Trophoblast cell (in vitro differentiated cells and primary cell): ENCODE data around the gene NFIC.
A peak's percentile ranks its signal among the peaks of the same experiment; 100 is the strongest.
"Not testable (repeated sequence)": the region's sequence is repeated elsewhere in the genome, so short reads cannot be mapped to it uniquely, and the experiment has no call there.

Experiments used
- DNase-seq, 2 donors: peaks; one replicate each; pipeline ENCODE4 v3.0.0-alpha.2; 2016
- H2AFZ ChIP-seq: 2 replicates; pipeline ENCODE4 v1.6.1; 2013; ENCODE audit warnings: low read length, moderate library complexity, mild to moderate bottlenecking; ENCODE audit not compliant: insufficient read depth, poor library complexity
- H2AK5ac ChIP-seq: 2 replicates; pipeline ENCODE4 v1.6.1; 2013; ENCODE audit warnings: mild to moderate bottlenecking, low read length
- H2BK120ac ChIP-seq: 2 replicates; pipeline ENCODE4 v1.6.1; 2013; ENCODE audit warnings: low read length, mild to moderate bottlenecking, moderate library complexity; ENCODE audit not compliant: insufficient read depth, poor library complexity
- H2BK12ac ChIP-seq: 2 replicates; pipeline ENCODE4 v1.6.1; 2013; ENCODE audit warnings: mild to moderate bottlenecking, low read length, moderate library complexity
- H2BK5ac ChIP-seq: 2 replicates; pipeline ENCODE4 v1.6.1; 2013; ENCODE audit warnings: low read length, low read depth, moderate library complexity, mild to moderate bottlenecking; ENCODE audit not compliant: poor library complexity
- H3K14ac ChIP-seq: 2 replicates; pipeline ENCODE4 v1.6.1; 2013; ENCODE audit warnings: mild to moderate bottlenecking, low read length
- H3K18ac ChIP-seq: 2 replicates; pipeline ENCODE4 v1.6.1; 2013; ENCODE audit warnings: mild to moderate bottlenecking, low read length
- H3K23ac ChIP-seq: 2 replicates; pipeline ENCODE4 v1.6.1; 2013; ENCODE audit warnings: low read length
- H3K27ac ChIP-seq: 2 replicates; pipeline ENCODE4 v1.5.1; 2013; ENCODE audit warnings: low read depth, mild to moderate bottlenecking, inconsistent platforms, low read length, moderate library complexity
- H3K27me3 ChIP-seq: 2 replicates; pipeline ENCODE4 v1.6.1; 2013; ENCODE audit warnings: inconsistent platforms, mild to moderate bottlenecking, low read length, moderate library complexity; ENCODE audit not compliant: insufficient read depth
- H3K36me3 ChIP-seq, 2 experiments: 1 replicate in 1 of 2; 2 replicates in 1 of 2; pipeline ENCODE4 v1.6.1; 2013; ENCODE audit warnings: low read length in 2 of 2, mild to moderate bottlenecking in 2 of 2, moderate library complexity in 1 of 2; ENCODE audit not compliant: insufficient read depth in 2 of 2, control insufficient read depth in 1 of 2
- H3K4ac ChIP-seq: 2 replicates; pipeline ENCODE4 v1.6.1; 2013; ENCODE audit warnings: low read depth, mild to moderate bottlenecking, low read length, moderate library complexity
- H3K4me1 ChIP-seq, 2 experiments: 1 replicate in 1 of 2; 2 replicates in 1 of 2; pipeline ENCODE4 v1.6.1; 2013; ENCODE audit warnings: low read length in 2 of 2, mild to moderate bottlenecking in 2 of 2, moderate library complexity in 1 of 2; ENCODE audit not compliant: insufficient read depth in 2 of 2, control insufficient read depth in 1 of 2
- H3K4me2 ChIP-seq: 2 replicates; pipeline ENCODE4 v1.6.1; 2013; ENCODE audit warnings: inconsistent platforms, mild to moderate bottlenecking, low read length, moderate library complexity
- H3K4me3 ChIP-seq: 2 replicates; pipeline ENCODE4 v1.5.1; 2013; ENCODE audit warnings: mild to moderate bottlenecking, low read depth, low read length, inconsistent platforms
- H3K79me1 ChIP-seq: one replicate; pipeline ENCODE4 v1.6.1; 2013; ENCODE audit warnings: low read length
- H3K79me2 ChIP-seq: 2 replicates; pipeline ENCODE4 v1.6.1; 2013; ENCODE audit warnings: low read length, mild to moderate bottlenecking; ENCODE audit not compliant: control insufficient read depth, insufficient read depth, poor library complexity
- H3K9ac ChIP-seq: 2 replicates; pipeline ENCODE4 v1.6.1; 2013; ENCODE audit warnings: mild to moderate bottlenecking, low read length
- H3K9me3 ChIP-seq: 2 replicates; pipeline ENCODE4 v1.6.1; 2013; ENCODE audit warnings: low read depth, mild to moderate bottlenecking, control low read depth, inconsistent platforms, low read length; ENCODE audit not compliant: insufficient read depth
- H4K12ac ChIP-seq: 2 replicates; pipeline ENCODE4 v1.6.1; 2013; ENCODE audit warnings: low read depth, mild to moderate bottlenecking, low read length, moderate library complexity
- H4K8ac ChIP-seq: 2 replicates; pipeline ENCODE4 v1.6.1; 2013; ENCODE audit warnings: low read depth, mild to moderate bottlenecking, low read length, moderate library complexity
- H4K91ac ChIP-seq: one replicate; pipeline ENCODE4 v1.6.1; 2013; ENCODE audit warnings: low read depth, mild to moderate bottlenecking, low read length, moderate library complexity
- WGBS: extraction: QIAGEN DNeasy Blood & Tissue Kit; methylation state at CpG from one replicate; pipeline ENCODE4 v1.1.7; 2013; ENCODE audit warnings: missing lambda C conversion rate; ENCODE audit not compliant: insufficient read length, insufficient coverage; ENCODE audit errors: extremely low coverage; 5-methylcytosine and 5-hydroxymethylcytosine counted together

The NFIC gene

DNA sequence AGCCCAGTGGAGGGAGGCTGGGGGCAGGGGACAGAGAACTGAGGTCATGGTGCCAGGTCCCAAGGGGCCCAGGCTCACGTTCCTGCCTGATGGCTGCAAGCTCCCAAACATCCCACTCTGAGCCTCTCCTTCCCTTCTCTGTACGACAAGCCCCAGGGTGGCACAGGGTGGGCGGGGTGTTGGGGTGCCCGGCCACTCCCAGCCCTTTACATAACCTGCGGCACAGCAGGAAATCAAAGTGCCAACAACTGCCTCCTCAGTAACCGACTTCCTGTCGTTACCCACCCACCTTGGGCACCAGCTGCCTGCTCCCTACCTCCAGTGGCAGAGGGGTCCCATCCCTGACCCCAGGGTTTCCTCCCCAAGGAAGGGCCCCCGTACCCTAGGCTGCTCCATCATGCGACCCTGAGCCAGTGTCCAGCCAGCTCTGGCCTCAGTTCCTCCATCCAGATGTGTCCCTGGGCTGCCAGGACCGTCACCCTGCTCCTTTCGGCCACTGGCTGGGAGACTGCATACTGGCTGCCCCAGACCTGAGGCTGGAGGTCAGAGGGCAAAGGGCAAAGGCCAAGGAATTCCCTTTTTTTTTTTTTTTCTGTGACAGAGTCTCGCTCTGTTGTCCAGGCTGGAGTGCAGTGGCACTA lies 27.7 kb upstream of the NFIC start:
- H2AFZ ChIP-seq = no peak overlapping the region
- no peak overlapping the region for H2AK5ac ChIP-seq
- H3K79me1 ChIP-seq = no peaks in the 10 kb centered on the region
- no peak for DNase-seq
- no peak overlapping the region for H4K12ac ChIP-seq
- no CpG with 5 or more reads among the region's 12 CpGs for WGBS
- H3K23ac ChIP-seq = no peak overlapping the region
- no peak overlapping the region for H3K9ac ChIP-seq
- H3K4me3 ChIP-seq = no peak overlapping the region
- no peak overlapping the region for H2BK5ac ChIP-seq
- H3K4me1 ChIP-seq = no peaks in the 10 kb centered on the region
- peaks cover 2% of the 10 kb centered on the region for H3K9me3 ChIP-seq
- no peak overlapping the region for H4K91ac ChIP-seq
- no peak overlapping the region for H3K4ac ChIP-seq
- H3K36me3 ChIP-seq = no peaks in the 10 kb centered on the region
- no peak overlapping the region for H3K18ac ChIP-seq
- no peak overlapping the region for H3K4me2 ChIP-seq
- H2BK12ac ChIP-seq = no peak overlapping the region
- H2BK120ac ChIP-seq = no peak overlapping the region
- no peaks in the 10 kb centered on the region for H3K27me3 ChIP-seq
- H4K8ac ChIP-seq = no peak overlapping the region
- H3K27ac ChIP-seq = no peak overlapping the region
- H3K79me2 ChIP-seq = no peaks in the 10 kb centered on the region
- no peak overlapping the region for H3K14ac ChIP-seq

DNA sequence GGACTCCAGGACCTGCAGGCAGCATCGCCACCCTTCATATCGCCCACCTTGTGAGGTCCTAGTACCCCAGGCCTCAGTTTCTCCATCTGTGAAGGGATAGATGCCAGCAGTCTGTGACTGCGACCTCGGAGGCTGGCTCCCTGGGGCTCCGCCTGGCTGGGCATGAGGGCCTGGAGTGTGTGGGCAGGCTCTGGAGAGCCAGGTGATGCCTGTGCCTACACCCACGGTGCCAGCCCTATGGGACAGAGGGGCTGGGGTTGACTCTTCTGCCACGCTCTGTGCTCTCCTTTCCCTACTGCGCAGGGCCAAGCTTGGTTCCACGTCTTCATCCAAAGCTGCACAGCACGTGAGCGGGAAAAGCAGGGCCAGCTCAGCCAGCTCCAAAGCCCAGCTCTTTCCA lies 26.0 kb upstream of the NFIC start:
- Histone ChIP-seq H3K4me3 (no peak overlapping the region), H2BK120ac (no peak overlapping the region), H3K14ac (no peak overlapping the region), H3K79me1 (no peaks in the 10 kb centered on the region), H3K9ac (no peak overlapping the region), H4K8ac (no peak overlapping the region), H2AFZ (no peak overlapping the region), H3K9me3 (peaks cover 5% of the 10 kb centered on the region), H3K4ac (no peak overlapping the region), H2BK5ac (no peak overlapping the region), H3K18ac (no peak overlapping the region), H3K27ac (no peak overlapping the region), H3K27me3 (no peaks in the 10 kb centered on the region), H4K91ac (no peak overlapping the region), H3K79me2 (no peaks in the 10 kb centered on the region), H3K23ac (no peak overlapping the region), H2BK12ac (no peak overlapping the region), H3K4me2 (no peak overlapping the region), H4K12ac (no peak overlapping the region), H2AK5ac (no peak overlapping the region), H3K4me1 (no peaks in the 10 kb centered on the region), H3K36me3 (no peaks in the 10 kb centered on the region)
- WGBS = no CpG with 5 or more reads among the region's 11 CpGs
- DNase-seq = no peak

DNA sequence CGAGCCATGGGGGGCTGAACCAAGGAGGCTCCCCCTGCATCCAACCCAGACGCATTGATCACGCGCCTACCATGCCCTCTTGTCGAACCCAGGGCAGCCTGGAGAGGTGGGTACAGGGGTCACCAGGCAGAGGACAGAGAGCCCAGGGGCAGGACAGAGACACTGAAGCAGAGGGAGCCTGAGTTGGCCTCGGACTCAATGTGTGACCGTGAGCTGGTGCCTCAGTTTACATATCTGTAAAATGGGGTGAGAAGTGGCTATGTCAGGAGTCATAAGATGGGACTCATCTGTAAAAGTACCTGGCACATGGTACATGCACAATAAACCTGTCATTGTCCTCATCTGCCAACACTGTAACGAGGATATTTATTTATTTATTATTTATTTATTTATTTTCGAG lies 24.1 kb upstream of the NFIC start:
- no peak overlapping the region for H3K27ac ChIP-seq
- no peak overlapping the region for H3K4me2 ChIP-seq
- no peak overlapping the region for H4K8ac ChIP-seq
- no peaks in the 10 kb centered on the region for H3K36me3 ChIP-seq
- H4K91ac ChIP-seq = no peak overlapping the region
- peaks cover 4% of the 10 kb centered on the region for H3K9me3 ChIP-seq
- no peak overlapping the region for H3K9ac ChIP-seq
- no peaks in the 10 kb centered on the region for H3K79me1 ChIP-seq
- H3K18ac ChIP-seq = no peak overlapping the region
- H3K4ac ChIP-seq = no peak overlapping the region
- no peaks in the 10 kb centered on the region for H3K79me2 ChIP-seq
- no peak overlapping the region for H2AFZ ChIP-seq
- H2BK5ac ChIP-seq = no peak overlapping the region
- no peaks in the 10 kb centered on the region for H3K4me1 ChIP-seq
- WGBS = no CpG with 5 or more reads among the region's 9 CpGs
- H2BK12ac ChIP-seq = no peak overlapping the region
- no peak overlapping the region for H2AK5ac ChIP-seq
- H3K27me3 ChIP-seq = no peaks in the 10 kb centered on the region
- H3K4me3 ChIP-seq = no peak overlapping the region
- no peak overlapping the region for H4K12ac ChIP-seq
- DNase-seq = no peak
- no peak overlapping the region for H2BK120ac ChIP-seq
- no peak overlapping the region for H3K14ac ChIP-seq
- H3K23ac ChIP-seq = no peak overlapping the region

DNA sequence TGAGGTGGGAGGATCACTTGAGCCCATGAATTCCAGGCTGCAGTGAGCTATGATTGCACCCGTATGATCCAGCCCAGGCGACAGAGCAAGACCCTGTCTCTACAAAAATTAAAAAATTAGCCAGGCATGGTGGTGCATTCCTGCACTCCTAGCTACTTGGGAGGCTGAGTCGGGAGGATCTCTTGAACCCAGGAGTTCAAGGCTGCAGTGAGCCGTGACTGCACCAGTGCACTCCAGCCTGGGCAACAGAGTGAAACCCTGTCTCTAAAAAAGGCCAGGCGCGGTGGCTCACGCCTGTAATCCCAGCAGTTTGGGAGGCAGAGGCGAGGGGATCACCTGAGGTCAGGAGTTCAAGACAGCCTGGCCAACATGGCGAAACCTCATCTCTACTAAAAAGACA lies 23.4 kb upstream of the NFIC start:
- H2BK12ac ChIP-seq, H3K4me2 ChIP-seq, H3K9me3 ChIP-seq, H3K9ac ChIP-seq, H4K91ac ChIP-seq, H3K79me1 ChIP-seq, H3K4me3 ChIP-seq, H3K4me1 ChIP-seq, H3K79me2 ChIP-seq, H2AFZ ChIP-seq, H2AK5ac ChIP-seq, H2BK5ac ChIP-seq, H3K18ac ChIP-seq, H3K36me3 ChIP-seq, H4K12ac ChIP-seq, H3K14ac ChIP-seq, H4K8ac ChIP-seq, H3K4ac ChIP-seq, H3K27me3 ChIP-seq, H3K27ac ChIP-seq, H2BK120ac ChIP-seq, H3K23ac ChIP-seq: not testable (repeated sequence)
- peak in 1 of 2 donors; percentile 24 for DNase-seq
- no CpG with 5 or more reads among the region's 9 CpGs for WGBS
